SHP77 (cell line): ENCODE measurements around the gene JAKMIP1.

Experiments used
- DNase-seq, 2 experiments: peaks; one replicate each; lab custom pipeline; 2025; lab: John Stamatoyannopoulos, UW

The JAKMIP1 gene

DNA sequence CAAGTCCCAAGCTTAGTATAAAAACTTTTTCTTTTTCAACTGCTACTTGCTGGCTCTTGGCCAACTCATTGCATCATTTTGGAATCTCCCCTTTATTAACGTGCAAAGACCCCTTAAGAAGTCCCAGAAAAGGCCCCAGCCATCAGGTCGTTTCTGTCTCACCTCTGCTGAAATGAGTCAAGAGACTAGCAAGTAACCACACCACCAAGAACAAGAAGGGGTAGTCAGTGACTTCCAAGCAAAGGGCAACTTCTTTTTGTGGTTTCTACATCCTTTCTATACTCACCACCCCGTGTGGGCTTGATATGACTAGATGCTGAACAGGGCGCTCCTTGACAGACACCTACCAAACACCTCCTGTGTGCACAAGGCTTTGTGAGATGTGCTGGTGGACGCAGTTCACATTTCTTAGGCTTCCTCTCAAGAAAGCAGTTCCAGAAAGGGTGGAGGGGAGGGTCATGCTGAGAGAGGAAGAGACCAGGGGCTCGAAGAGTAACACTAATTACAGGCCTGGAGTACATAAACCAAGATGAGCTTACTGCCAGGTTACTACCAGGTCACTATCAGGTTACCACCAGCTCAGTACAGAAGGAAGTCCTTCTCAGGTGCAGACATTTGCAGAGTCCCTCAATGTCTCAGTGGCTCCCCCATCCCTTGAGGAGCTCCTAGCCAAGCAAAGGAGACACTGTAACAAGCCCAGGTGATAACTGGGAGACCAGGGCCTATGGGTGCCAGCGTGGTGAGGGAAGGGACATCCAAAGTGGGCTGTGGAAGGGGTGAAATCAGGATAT lies 19.3 kb downstream of the JAKMIP1 start:
- no peak for DNase-seq

GRCh38 chr4:6179362-6179761 lies 21.0 kb downstream of the JAKMIP1 start:
- DNase-seq: no peak

GRCh38 chr4:6178757-6179156 lies 21.6 kb downstream of the JAKMIP1 start:
- no peak for DNase-seq

DNA sequence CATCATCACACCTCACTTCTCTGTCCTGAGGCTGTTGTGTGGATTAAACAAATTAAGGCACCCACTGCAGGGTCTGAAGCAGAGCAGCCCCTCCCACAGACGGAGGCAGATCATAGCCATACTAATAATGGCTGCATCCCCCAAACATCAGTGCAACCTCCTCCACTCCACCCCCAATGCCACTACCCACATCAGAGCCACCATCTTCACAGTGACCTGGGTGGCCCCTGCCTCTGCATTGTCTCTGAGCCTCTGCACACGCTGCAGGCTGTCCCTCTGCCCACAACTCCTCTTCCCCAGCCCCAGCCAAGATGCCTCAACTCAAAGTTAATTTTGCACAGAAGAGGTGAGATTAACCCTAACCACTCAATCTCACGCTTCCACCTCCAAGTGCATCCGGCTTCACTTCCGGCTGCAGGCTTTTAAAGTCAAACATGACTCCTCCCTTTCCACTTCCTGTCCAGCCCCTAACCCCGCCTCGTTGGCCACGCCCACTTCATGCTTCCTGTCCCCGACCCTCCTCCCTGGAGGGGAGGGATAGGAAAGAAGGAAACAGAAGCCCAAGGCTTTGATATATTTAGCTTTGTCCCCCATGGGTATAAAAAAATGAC lies 22.7 kb downstream of the JAKMIP1 start:
- DNase-seq: no peak

GRCh38 chr4:6175426-6175825 lies 24.9 kb downstream of the JAKMIP1 start:
- no peak for DNase-seq

- DNase-seq: no peak
Observed at GRCh38 chr4:6172927-6173200, 27.5 kb downstream of the JAKMIP1 start.

DNA sequence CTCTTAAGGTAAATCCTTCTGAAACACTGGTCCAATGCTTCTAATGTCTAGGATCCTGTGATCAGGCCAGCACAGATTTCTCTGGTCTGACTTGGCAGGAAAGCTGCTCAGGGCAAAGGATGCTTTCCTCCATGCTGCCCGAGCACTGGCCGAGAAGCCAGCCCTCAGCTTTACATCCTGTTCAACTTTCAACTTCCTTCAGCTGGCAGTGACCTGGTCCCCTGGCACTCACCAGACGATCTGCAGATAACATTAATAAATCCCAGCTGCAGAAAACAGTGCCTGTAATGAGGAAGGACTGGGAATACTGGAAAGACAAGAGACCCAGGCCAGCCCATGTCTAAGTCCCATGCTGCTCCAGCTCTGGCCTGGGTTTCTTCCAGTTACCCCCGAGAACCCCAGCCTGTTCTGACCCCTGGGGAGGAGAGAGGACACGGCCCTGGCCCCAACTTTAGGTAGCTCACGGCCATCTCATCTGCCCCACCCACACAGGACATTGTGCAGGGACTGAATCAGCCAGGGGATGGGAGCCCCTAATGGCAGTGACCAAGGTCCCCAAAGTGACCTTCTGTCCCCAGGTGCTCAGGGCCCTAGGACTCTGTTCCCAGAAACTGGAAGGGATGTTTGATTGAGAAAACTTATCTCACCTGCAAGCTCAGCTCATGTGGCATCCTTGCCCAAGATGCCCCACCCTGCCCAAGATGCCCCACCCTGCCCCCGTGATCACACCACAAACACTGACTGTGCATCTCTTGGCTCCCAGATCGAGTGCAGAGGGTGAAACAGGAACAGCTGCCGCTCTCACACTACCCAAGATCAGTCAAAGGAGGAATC lies 28.0 kb downstream of the JAKMIP1 start:
- DNase-seq: no peak

DNA sequence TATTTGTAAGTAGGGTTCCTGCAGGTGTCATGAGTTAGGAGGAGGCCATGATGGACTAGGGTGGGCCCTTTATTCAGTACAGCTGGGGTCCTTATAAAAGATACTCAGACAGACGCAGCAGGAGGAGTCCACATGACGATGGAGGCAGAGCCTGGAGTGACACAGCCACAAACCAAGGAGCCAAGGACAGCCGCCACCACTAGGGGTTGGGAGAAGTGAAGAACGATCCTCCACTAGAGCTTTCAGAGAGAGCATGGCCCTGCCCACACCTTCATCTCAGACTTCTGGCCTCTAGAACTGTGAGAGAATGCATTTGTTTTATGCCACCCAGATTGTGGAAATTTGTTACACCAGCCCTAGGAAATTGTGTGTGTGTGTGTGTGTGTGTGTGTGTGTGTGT lies 31.1 kb downstream of the JAKMIP1 start:
- no peak for DNase-seq

GRCh38 chr4:6165766-6166165 lies 34.6 kb downstream of the JAKMIP1 start:
- no peak for DNase-seq

- DNase-seq: no peak
Observed at GRCh38 chr4:6162885-6163284, 37.5 kb downstream of the JAKMIP1 start.

GRCh38 chr4:6161921-6162464 lies 38.4 kb downstream of the JAKMIP1 start:
- DNase-seq: no peak

- no peak for DNase-seq
Observed at GRCh38 chr4:6160536-6160935, 39.8 kb downstream of the JAKMIP1 start.

- DNase-seq: no peak
Observed at GRCh38 chr4:6157926-6158325, 42.4 kb downstream of the JAKMIP1 start.

- no peak for DNase-seq
Observed at GRCh38 chr4:6155996-6156750, 44.2 kb downstream of the JAKMIP1 start.

DNA sequence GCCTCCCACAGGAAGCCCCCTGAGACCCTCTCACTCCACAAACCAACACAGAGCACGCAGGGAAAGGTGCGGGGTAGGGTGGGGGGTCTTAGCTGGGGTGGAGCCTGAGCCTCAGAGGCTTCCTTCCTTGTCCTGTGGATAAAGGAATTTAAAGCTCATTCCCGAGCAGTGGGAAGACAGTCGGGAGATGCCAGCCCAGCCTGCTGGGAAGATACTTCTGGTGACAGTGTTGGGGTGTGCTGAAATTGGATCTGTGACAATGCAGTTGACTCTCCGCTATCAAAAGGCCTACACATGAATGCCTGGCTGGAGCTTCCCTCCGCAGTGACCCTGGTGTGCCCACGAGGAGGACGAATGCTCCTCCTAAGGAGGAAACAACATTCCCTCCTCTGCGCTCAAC lies 45.5 kb downstream of the JAKMIP1 start:
- no peak for DNase-seq

- no peak for DNase-seq
Observed at GRCh38 chr4:6153874-6154273, 46.5 kb downstream of the JAKMIP1 start.

DNA sequence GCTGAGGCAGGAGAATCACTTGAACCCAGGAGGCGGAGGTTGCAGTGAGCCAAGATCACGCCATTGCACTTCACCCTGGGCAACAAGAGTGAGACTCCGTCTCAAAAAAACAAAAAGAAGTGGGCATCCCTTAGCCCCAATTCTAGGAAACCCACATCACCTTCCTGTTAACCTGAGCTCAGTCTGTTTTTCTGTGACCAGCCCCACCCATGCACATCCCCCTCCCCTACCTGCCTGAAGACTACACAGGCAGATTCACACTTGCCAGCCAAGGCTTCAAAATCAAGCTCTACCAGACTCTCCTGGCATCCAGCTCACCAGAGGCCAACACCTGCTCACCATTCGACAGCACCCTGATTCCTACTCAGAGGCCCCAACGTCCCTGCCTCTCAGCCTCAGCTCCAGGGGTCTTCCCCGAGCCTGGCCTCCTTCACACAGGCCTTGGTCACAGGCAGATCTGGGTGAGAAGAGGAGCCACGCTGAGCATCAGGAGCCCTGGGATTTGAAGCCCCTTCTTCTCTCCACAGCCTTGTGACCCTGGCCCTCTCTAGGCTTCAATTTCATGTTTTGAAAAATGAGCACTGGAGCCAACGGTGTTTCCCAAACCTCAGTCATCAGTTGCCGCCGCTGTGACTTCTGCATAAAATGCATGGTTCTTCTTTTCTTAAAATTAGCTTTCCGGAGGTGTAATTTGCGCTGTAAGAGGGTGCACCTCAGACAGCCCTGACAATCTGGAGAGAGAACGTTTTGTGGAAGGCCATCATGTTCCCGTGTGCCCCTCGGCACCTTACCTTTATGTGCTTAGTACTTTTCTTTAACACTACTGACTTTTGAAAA lies 47.3 kb downstream of the JAKMIP1 start:
- no peak for DNase-seq

- no peak for DNase-seq
Observed at GRCh38 chr4:6150046-6150735, 50.2 kb downstream of the JAKMIP1 start.

GRCh38 chr4:6148506-6149205 lies 51.7 kb downstream of the JAKMIP1 start:
- DNase-seq: no peak

GRCh38 chr4:6147441-6147840 lies 52.9 kb downstream of the JAKMIP1 start:
- DNase-seq: no peak
